GM23338 (cell line): ENCODE measurements around the gene PDE4D. TPM values are rescaled to one million over a fixed set of nuclear protein-coding genes. Genes with fewer than 3 reads are reported as not detected.

Source experiments
- ATAC-seq: fragments of 200-7000 bp; cut with Tn5 transposase; 3 replicates; pipeline ENCODE4 v1.9.1; 2020
- DNase-seq: peaks from one replicate; pipeline ENCODE4 v3.0.0-alpha.2; 2015; ENCODE audit warnings: low spot score
- H2AFZ ChIP-seq: fragments of 200-600 bp; sonication (generic); 2 replicates; pipeline ENCODE4 v1.8.0; 2016; ENCODE audit warnings: antibody characterized with exemption, mild to moderate bottlenecking, moderate library complexity
- H3F3A ChIP-seq: fragments of 200-600 bp; sonication (generic); replicated peaks from 2 replicates; pipeline ENCODE4 v1.8.0; 2017; ENCODE audit warnings: antibody characterized with exemption, mixed run types, low read depth
- H3K27ac ChIP-seq: fragments of 200-600 bp; sonication (generic); 2 replicates; pipeline ENCODE4 v1.6.1; 2016; ENCODE audit warnings: low read depth
- H3K27me3 ChIP-seq: fragments of 200-600 bp; sonication (generic); 2 replicates; pipeline ENCODE4 v1.8.0; 2016; ENCODE audit warnings: mild to moderate bottlenecking, mixed run types, moderate library complexity; ENCODE audit not compliant: insufficient read depth
- H3K36me3 ChIP-seq: fragments of 200-600 bp; sonication (generic); 2 replicates; pipeline ENCODE4 v1.8.0; 2016; ENCODE audit warnings: mild to moderate bottlenecking; ENCODE audit not compliant: insufficient read depth
- H3K4me1 ChIP-seq: fragments of 200-600 bp; sonication (generic); 2 replicates; pipeline ENCODE4 v1.8.0; 2016; ENCODE audit warnings: mild to moderate bottlenecking, moderate library complexity; ENCODE audit not compliant: insufficient read depth
- H3K4me2 ChIP-seq: fragments of 200-600 bp; sonication (generic); 2 replicates; pipeline ENCODE4 v1.7.1; 2017; ENCODE audit warnings: mixed run types
- H3K4me3 ChIP-seq: fragments of 200-600 bp; sonication (generic); 2 replicates; pipeline ENCODE4 v1.6.1; 2016; ENCODE audit warnings: mixed run types
- H3K79me2 ChIP-seq: fragments of 200-600 bp; sonication (generic); replicated peaks from 2 replicates; pipeline ENCODE4 v1.8.0; 2017; ENCODE audit warnings: mild to moderate bottlenecking; ENCODE audit not compliant: insufficient read depth
- H3K9me2 ChIP-seq: fragments of 200-600 bp; sonication (generic); 2 replicates; pipeline ENCODE4 v1.8.0; 2017; ENCODE audit not compliant: insufficient read depth
- H4K20me1 ChIP-seq: fragments of 200-600 bp; sonication (generic); replicated peaks from 2 replicates; pipeline ENCODE4 v1.8.0; 2017; ENCODE audit warnings: mild to moderate bottlenecking; ENCODE audit not compliant: insufficient read depth
- H3K27ac Mint-ChIP-seq: 2 replicates; pipeline ENCODE4 v1.8.0; 2020; ENCODE audit warnings: inconsistent platforms, mild to moderate bottlenecking, moderate library complexity, mixed read lengths
- H3K27me3 Mint-ChIP-seq: 3 replicates; pipeline ENCODE4 v1.8.0; 2022; ENCODE audit warnings: low read depth, mild to moderate bottlenecking, moderate library complexity, mixed read lengths, inconsistent platforms; ENCODE audit not compliant: insufficient read depth, poor library complexity
- H3K36me3 Mint-ChIP-seq: 3 replicates; pipeline ENCODE4 v1.8.0; 2021; ENCODE audit warnings: low read depth, mild to moderate bottlenecking, inconsistent platforms, moderate library complexity, mixed read lengths
- H3K4me1 Mint-ChIP-seq: 3 replicates; pipeline ENCODE4 v1.8.0; 2020; ENCODE audit warnings: mild to moderate bottlenecking, inconsistent platforms, mixed read lengths
- H3K4me3 Mint-ChIP-seq: 3 replicates; pipeline ENCODE4 v1.8.0; 2021; ENCODE audit warnings: moderate library complexity, mild to moderate bottlenecking, inconsistent platforms, mixed read lengths
- H3K9me3 Mint-ChIP-seq: 3 replicates; pipeline ENCODE4 v1.8.0; 2020; ENCODE audit warnings: moderate library complexity, mild to moderate bottlenecking, inconsistent platforms, mixed read lengths
- CREB1 ChIP-seq: fragments of 250-450 bp; sonication (Bioruptor Pico); IDR thresholded peaks from 2 replicates; pipeline ENCODE4 v1.5.0; 2020; ENCODE audit warnings: low read depth, mild to moderate bottlenecking, moderate library complexity
- EZH2 ChIP-seq: fragments of 200-600 bp; sonication (generic); IDR thresholded peaks from one replicate; pipeline ENCODE4 v1.8.0; 2017; ENCODE audit warnings: antibody characterized with exemption, mild to moderate bottlenecking, low read depth; ENCODE audit not compliant: unreplicated experiment
- POLR2AphosphoS5 ChIP-seq: IDR thresholded peaks from 2 replicates; pipeline ENCODE4 v1.6.1; 2016; ENCODE audit warnings: antibody characterized with exemption, low read depth
- REST ChIP-seq: IDR thresholded peaks from one replicate; pipeline ENCODE4 v1.6.1; 2018; ENCODE audit warnings: antibody characterized with exemption; ENCODE audit not compliant: unreplicated experiment
- STAT1 ChIP-seq: IDR thresholded peaks from one replicate; pipeline ENCODE4 v1.6.1; 2016; ENCODE audit warnings: antibody characterized with exemption; ENCODE audit not compliant: unreplicated experiment
- ZNF114 ChIP-seq: fragments of 250-450 bp; sonication (Bioruptor Pico); IDR thresholded peaks from 2 replicates; pipeline ENCODE4 v1.5.0; 2020; ENCODE audit warnings: mild to moderate bottlenecking, moderate library complexity
- ZNF331 ChIP-seq: fragments of 250-450 bp; sonication (Bioruptor Pico); IDR thresholded peaks from 2 replicates; pipeline ENCODE4 v1.5.0; 2020; ENCODE audit warnings: low read depth, mild to moderate bottlenecking, moderate library complexity
- ZNF462 ChIP-seq: fragments of 250-450 bp; sonication (Bioruptor Pico); IDR thresholded peaks from 2 replicates; pipeline ENCODE4 v1.5.0; 2020; ENCODE audit warnings: mild to moderate bottlenecking, moderate library complexity
- polyA plus RNA-seq: library from polyadenylated mRNA; unstranded; fragments of >200 nt; fragmentation: Nextera tagmentation; extraction: Ambion mirVana; gene quantifications from 2 replicates; pipeline ENCODE4 v1.2.1, GENCODE V29; 2016
- total RNA-seq: library from RNA; depleted of rRNA; stranded (reverse); fragments of >200 nt; shearing (Covaris generic); gene quantifications from 2 replicates; pipeline ENCODE4 v1.2.3, GENCODE V29; 2014
- TF ChIP-seq, protein P1 (sequence below): IDR thresholded peaks from 2 replicates; pipeline ENCODE4 v1.6.1; 2016; ENCODE audit warnings: antibody characterized with exemption

Gene PDE4D
- total and polyA plus RNA-seq, 2 experiments from 2014 or later, result 2.1 to 4.7 TPM

GRCh38 chr5:59645380-59645779 lies 248.1 kb downstream of the PDE4D start:
- H3K9me3 Mint-ChIP-seq, result 0 out of 3 replicates have a peak, but pooled peaks cover 2% of the 10 kb centered on the region
- DNase-seq (no peak), ATAC-seq (no peak)
- TF ChIP-seq EZH2 (no peak), STAT1 (no peak), ZNF462 (CRISPR knock-in tag) (no peak), ZNF114 (no peak), POLR2AphosphoS5 (no peak), CREB1 (CRISPR knock-in tag) (no peak), REST (no peak), ZNF331 (CRISPR knock-in tag) (no peak)
- TF ChIP-seq, protein P1, sequence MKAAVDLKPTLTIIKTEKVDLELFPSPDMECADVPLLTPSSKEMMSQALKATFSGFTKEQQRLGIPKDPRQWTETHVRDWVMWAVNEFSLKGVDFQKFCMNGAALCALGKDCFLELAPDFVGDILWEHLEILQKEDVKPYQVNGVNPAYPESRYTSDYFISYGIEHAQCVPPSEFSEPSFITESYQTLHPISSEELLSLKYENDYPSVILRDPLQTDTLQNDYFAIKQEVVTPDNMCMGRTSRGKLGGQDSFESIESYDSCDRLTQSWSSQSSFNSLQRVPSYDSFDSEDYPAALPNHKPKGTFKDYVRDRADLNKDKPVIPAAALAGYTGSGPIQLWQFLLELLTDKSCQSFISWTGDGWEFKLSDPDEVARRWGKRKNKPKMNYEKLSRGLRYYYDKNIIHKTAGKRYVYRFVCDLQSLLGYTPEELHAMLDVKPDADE, result no peak
- no peak overlapping the region for H3K27ac Mint-ChIP-seq
- no peaks in the 10 kb centered on the region for H3K4me1 ChIP-seq
- H3F3A ChIP-seq, result no peaks in the 10 kb centered on the region
- H3K27ac ChIP-seq, result no peak overlapping the region
- H3K36me3 ChIP-seq, result no peaks in the 10 kb centered on the region
- H3K4me3 ChIP-seq, result no peak overlapping the region
- no peaks in the 10 kb centered on the region for H3K36me3 Mint-ChIP-seq
- H4K20me1 ChIP-seq, result no peaks in the 10 kb centered on the region
- peaks cover 9% of the 10 kb centered on the region for H3K4me1 Mint-ChIP-seq
- H3K79me2 ChIP-seq, result no peaks in the 10 kb centered on the region
- no peak overlapping the region for H3K4me2 ChIP-seq
- H3K4me3 Mint-ChIP-seq, result no peak overlapping the region
- no peaks in the 10 kb centered on the region for H3K9me2 ChIP-seq
- H2AFZ ChIP-seq, result peak overlapping the region; percentile 78; the same call in 1 of the 2 replicates
- no peaks in the 10 kb centered on the region for H3K27me3 Mint-ChIP-seq
- H3K27me3 ChIP-seq, result no peaks in the 10 kb centered on the region
